GM11168 (cell line): Measurements from ENCODE around the gene DUSP22.

Source experiments
- in situ Hi-C: fragments of 300-500 bp; cut with MboI; formaldehyde crosslinking; loops from one replicate; pipeline ENCODE4 v1.12.0; 2022; ENCODE audit warnings: low sequenced_read_pairs; ENCODE audit not compliant: unreplicated experiment

Gene DUSP22

DNA sequence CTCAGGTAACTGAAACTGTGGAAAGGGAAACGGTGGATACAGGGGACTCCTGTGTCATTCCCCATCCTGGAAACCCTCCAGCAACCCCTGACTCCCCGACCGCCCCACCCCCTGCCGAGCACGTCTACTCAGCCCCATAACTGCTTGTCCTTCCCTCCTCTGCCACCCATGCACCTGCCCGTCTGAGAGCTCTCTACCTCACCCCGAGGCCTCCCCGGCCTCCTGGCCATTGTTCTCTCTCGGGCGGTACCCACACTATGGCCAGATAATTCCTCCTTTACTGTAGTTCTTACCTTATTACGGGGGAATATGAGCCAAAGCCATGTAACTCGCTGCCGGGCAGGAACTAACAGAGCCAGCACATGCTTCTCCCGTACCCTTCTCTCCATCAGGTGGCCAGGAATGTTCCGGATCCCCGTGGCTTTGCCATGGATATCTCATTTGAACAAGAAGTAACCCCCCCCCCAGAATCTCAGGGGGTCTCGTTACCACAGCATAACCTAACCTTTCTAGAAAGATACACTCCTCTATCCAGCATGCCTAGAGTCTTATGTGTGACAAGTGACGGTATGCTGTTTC, 94.5 kb downstream of the DUSP22 start:
- in situ Hi-C loops = no loop called here

DNA sequence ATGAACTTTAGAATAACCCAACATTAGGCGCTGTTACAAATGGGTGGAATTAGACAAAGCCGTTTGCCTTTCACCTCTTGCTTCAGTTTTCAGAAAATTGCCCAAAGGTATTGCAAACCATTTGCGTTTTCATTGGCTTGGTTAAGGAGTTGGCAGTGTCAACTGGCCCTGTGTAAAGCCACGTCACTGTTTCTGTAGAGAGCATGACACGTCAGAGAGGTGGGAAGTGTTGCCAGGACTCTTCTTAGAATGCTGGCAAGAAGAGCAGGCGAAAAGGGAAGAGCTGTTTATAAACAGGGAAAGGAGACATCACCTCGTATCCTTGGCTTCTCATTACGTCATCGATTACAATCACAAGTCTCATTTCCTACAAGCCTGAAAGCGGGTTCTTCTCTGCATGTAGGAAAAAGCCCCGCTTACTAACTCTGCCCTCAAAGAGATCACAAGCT, 95.0 kb downstream of the DUSP22 start:
- in situ Hi-C loops = no loop called here

DNA sequence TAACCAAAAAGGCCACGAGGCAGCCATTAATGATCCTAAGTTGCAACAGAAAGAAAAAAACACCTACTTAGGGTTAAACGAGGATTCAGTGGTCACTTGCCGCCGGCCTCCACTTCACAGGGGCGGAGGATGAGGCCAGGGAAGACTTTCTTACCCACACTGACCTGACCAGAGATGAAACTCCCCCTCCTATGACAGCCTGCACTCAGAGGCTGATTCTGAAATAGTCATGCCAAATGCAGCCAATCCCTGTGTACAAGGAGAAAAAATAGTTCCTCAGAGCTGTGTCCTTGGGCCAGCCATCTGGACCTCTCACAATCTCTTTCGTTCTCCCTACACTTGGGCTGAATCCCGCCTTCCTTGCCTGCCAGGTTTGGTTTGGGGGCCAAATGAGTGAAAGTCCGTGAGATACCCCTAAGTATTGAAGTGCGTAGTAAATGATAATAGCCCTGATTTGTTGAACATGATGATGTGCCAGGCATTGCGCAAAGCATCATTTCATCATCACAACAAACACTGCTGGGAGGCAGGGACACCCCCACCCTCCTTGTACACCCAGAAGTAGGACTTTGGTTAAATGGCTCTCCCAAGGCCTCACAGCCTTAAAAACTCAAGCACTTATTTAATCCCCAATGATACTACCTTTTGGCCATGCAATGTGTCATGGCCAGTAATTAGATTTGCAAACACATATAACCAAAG, 96.1 kb downstream of the DUSP22 start:
- in situ Hi-C loops = no loop called here

DNA sequence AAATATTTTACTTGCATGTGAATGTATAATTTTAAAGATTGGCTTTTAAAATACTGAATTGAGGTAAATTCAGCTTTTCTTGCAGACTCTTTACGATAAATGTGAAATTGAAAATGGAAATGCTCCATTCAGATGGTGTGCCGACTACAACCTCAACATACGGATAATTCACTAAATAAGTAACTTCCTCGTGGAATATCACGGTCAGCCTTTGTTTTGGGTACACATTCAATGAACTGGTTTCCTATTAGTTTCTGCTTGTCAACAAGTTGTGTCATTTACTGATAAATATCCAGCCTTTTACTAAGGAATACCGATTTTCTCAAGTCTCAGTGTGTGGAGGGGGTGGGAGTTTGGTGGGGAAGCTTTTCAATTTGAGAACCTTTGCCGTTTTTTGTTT, 96.9 kb downstream of the DUSP22 start:
- in situ Hi-C loops = no loop called here

DNA sequence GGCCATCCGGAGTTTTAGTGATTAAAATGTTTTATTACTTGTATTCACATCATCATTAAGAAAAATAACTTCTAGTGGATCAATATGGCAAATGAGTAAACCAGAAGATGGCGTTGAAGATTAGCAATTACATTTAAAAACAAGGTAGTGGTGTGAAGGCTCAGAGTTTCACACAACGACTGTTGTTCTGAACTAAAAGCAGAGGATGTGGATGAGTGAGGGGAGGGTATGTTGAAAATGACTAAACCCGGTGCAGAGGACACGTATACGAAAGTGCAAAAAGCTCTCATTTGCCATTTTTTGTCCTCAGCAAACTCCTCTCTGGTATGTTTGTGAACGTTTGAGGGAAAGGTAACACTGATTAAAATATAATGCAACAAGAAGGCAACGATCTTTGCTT, 97.3 kb downstream of the DUSP22 start:
- in situ Hi-C loops = loop anchor here (10.0 kb wide), 1 partner anchor 165 kb away; no protein-coding TSS in a partner anchor

DNA sequence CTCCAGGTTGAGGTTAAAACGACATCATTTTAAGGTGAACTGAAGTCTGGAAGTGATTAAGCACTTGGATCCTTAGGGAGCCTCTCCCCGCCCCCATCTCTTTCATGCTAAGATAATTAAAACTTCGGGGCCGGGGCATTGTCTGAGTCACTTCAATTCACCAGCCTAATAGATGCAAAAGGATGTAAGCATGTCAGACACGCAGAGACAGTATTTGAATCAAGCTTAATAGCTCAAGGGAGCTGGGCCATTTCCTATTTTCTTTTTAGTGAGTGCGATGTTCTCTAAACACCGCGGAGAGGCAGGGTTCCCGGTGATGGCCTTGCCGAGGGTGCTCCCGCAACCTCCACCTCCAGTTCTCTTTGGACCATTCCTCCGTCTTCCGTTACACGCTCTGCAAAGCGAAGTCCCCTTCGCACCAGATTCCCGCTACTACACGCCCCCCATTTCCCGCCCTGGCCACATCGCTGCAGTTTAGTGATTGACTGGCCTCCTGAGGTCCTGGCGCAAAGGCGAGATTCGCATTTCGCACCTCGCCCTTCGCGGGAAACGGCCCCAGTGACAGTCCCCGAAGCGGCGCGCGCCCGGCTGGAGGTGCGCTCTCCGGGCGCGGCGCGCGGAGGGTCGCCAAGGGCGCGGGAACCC, 98.7 kb downstream of the DUSP22 start:
- in situ Hi-C loops = loop anchor here (10.0 kb wide), 1 partner anchor 166 kb away; no protein-coding TSS in a partner anchor

DNA sequence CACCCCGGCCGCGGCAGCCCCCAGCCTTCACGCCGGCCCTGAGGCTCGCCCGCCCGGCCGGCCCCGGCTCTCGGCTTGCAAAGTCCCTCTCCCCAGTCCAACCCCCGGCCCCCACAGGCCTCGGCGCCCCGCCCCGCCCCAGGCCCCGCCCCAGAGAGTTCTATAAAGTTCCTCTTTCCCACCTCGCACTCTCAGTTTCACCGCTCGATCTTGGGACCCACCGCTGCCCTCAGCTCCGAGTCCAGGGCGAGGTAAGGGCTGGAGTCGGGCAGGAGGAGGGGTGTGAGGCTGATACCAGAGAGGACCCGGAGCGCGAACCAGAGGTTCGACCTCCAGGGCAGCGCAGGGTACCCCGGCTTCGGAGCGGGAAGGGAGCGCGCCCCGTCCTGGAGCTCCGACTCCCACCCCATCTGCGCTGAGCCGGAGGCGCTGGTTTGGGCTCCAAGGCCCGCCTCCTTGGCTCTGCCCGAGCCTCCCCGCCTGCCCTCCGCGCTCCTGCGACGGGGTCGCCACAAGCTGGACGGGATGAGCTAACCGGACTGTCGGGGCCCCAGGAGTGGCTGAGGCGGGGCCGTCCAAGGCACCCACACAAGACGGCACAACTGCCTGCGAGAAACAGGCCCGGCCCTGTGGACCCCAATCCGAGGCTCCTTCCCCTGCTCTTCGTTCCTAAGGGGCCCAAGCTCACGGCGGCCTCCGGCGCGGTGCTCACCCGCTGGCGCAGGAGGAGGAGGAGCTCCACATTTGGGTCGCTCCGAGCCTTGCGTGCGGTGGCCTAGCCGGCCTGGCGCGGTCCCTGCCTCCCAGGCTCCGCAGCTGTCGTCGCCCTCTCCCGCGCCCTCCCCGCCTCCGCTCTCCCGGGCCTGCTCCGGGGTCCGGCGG, 99.5 kb downstream of the DUSP22 start, which contains the start of gene IRF4:
Gene IRF4, plus strand, starts transcription at position 194 of the 882 bp plus-strand sequence. CDS start 1,401 bp downstream, outside the sequence.
- in situ Hi-C loops = loop anchor here (10.0 kb wide), 1 partner anchor 167 kb away; no protein-coding TSS in a partner anchor

DNA sequence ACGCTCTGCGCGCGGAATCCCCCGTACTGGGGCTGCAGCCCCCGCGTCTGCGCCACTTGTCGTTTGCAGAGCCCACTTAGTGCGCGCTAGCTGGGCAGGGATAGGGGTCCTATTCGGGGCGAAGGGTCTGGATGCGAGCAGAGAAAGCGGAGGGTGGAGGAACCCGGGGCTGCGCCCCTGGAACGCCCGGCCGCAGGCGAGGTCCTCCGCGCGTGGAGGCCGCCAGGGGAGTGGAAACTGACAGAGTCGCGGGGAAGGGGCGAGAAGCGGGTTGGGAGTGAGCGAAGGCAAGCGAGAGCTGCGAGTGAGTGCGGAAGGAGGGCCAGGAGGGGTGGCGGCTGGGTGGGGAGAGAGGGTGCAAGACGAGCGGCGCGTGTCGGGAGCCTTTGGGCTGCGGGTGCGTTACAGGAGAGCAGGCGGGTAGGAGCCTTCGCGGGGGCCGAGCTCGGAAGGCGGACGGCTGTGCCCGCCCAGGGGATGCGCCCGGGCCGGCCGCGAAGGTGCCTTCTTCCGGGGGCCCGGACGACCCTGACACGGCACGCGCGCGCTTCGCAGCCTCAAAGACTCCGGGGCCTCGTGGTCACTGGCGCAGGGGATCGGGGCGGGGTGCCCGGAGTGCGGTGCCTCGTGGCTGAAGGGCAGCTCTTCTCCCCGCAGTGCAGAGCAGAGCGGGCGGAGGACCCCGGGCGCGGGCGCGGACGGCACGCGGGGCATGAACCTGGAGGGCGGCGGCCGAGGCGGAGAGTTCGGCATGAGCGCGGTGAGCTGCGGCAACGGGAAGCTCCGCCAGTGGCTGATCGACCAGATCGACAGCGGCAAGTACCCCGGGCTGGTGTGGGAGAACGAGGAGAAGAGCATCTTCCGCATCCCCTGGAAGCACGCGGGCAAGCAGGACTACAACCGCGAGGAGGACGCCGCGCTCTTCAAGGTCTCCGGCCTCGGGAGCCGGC, 100.4 kb downstream of the DUSP22 start:
- in situ Hi-C loops = loop anchor here (10.0 kb wide), 1 partner anchor 168 kb away; no protein-coding TSS in a partner anchor

DNA sequence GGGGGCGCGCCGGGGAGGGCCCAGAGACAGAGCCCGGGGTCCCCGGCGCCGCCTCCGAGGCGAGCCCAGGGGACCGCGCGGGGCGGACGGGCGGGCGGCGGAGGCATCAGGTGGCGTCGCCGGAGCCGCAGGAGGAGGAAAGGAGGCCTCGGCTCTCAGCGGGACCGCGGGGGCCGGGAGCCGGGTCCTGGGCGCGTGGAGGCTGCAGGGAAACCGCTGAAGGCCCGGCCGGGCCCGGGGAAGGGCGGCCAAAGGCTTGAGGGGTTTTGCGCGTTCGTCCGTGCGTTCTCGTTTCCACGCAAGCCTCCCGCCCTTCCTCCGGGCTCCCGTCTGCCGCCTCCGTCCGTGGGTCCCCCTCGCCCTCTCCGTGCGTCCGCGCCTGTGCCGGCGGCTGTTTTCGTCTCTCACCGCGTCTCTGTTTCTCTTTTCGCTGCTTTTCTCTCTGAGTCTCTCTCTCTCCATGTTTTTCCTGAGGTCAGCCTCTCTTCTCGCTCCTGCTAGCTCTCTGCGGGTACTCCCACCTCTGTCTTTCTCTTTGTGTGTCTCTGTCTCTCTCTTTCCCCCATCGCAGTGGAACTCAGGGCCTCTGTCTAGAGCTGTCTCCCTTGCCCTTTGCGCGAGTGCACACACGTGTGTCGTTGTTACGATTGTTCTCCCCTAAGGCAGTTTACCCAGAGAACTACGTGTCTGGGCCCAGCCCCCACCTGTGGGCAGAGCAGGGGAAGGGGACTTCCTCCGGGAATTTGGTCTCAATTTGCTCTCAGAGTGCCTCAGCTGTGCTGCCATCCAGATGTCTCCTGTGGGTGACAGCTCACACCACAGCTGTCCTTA, 101.3 kb downstream of the DUSP22 start:
- in situ Hi-C loops = loop anchor here (10.0 kb wide), 1 partner anchor 169 kb away; no protein-coding TSS in a partner anchor

DNA sequence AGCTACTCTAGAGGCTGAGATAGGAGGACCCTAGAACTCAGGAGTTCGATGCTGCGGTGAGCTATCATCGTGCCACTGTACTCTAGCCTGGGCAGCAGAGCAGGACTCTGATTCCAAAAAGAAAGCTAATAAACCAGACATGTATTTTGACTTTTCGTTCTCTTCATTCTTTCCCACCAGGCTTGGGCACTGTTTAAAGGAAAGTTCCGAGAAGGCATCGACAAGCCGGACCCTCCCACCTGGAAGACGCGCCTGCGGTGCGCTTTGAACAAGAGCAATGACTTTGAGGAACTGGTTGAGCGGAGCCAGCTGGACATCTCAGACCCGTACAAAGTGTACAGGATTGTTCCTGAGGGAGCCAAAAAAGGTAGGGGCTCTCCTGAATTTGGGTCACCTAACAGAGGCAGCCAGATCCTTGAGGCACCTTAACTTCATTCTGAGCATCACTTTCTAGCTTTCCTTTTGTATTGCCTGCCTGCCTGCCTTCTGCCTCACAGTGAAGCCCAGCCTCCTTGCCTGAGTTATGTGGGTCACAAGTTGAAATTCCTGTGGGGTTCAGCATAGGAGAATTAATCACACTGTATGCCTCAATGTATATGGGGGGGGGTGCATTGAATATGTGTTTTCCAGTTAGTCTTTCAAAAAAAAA, 102.5 kb downstream of the DUSP22 start:
- in situ Hi-C loops = loop anchor here (10.0 kb wide), 1 partner anchor 170 kb away; no protein-coding TSS in a partner anchor

DNA sequence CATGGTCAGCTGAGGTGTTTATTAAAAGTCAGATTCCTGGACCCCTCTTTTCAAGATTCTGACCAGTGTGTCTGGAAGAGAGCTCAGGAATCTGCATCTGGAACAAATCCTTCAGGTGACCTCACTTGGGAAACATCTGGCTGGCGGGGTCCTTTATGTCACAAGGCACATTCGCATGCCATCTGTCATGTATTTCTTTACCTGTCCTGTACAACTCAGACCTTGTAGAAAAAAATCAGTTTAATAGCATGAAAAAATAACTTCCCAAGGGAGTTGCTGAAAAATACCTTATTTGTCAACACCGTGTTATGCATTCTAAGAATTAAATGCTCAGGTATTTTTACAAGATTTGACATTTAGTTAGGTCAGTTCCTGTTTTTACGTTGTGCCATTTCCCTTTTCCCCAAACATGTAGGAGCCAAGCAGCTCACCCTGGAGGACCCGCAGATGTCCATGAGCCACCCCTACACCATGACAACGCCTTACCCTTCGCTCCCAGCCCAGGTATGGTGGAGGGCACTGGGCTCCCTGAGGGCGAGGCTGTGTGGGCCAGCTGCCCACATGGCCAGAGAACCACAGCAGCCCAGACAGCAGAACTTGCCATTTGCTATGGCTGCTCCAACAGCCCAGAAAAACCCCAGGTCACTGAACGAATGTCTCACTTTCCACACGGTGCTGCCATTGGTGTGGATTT, 103.3 kb downstream of the DUSP22 start:
- in situ Hi-C loops = loop anchor here (10.0 kb wide), 1 partner anchor 171 kb away; no protein-coding TSS in a partner anchor

DNA sequence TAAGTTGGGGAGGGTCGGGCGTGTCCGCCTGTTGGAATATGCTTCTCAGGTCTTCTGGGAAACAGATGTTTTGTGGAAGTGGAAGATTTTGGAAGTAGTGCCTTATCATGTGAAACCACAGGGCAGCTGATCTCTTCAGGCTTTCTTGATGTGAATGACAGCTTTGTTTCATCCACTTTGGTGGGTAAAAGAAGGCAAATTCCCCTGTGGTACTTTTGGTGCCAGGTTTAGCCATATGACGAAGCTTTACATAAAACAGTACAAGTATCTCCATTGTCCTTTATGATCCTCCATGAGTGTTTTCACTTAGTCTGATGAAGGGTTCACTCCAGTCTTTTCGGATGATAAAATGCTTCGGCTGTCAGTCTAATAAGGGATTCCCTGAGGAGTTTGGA, 103.8 kb downstream of the DUSP22 start:
- in situ Hi-C loops = loop anchor here (10.0 kb wide), 1 partner anchor 171 kb away; no protein-coding TSS in a partner anchor

DNA sequence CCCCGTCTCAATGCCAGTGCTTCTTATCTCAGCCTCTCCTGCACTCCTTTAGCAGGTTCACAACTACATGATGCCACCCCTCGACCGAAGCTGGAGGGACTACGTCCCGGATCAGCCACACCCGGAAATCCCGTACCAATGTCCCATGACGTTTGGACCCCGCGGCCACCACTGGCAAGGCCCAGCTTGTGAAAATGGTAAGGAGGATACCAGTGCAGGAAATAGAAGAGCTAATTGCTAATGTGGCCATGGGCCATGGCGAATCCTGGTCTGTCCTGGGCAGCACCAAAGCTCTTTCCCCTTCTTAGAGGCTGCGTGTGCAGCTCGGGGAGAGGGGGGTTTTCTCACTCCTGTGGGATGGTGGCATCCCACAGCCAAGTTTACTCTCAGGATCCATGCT, 104.8 kb downstream of the DUSP22 start:
- in situ Hi-C loops = loop anchor here (10.0 kb wide), 1 partner anchor 172 kb away; no protein-coding TSS in a partner anchor

DNA sequence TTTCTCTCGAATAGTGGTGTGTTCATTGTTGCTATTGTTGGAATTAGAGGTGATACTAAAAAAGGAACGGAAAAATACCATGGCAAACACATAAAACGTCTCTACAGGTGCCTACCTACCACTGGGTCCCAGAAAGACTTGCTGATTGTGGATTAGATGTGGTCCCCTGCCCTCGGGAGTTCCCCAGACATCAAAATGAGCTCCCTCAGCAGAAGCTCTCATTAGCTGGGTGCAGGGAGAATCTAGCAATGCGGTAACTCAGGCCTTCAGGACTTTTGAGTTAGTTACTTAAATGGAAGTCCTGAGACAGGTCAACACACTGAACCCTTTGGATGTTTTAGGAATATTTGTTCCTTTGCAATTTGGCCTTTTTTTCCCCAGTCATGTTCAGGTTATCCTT, 105.3 kb downstream of the DUSP22 start:
- in situ Hi-C loops = loop anchor here (10.0 kb wide), 1 partner anchor 173 kb away; no protein-coding TSS in a partner anchor

DNA sequence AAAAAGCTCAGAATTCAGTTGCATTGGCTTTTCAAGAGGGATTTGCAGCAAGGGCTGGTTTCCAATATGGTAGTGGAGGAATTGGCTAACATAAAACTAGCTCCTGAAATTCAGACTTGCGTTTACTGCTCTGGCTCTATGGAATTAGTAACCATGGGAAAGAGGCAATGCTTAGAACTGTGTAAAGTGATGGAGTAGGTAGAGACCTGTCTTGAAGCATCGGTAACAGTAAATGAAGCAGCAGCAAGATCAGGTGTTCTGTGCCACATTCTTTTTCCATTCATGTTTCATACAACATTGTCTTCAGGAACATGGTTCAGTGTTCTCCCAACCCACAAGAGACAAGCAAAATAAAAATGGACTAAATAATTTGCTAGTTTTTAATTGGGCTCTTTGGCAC, 105.8 kb downstream of the DUSP22 start:
- in situ Hi-C loops = loop anchor here (10.0 kb wide), 1 partner anchor 173 kb away; no protein-coding TSS in a partner anchor

DNA sequence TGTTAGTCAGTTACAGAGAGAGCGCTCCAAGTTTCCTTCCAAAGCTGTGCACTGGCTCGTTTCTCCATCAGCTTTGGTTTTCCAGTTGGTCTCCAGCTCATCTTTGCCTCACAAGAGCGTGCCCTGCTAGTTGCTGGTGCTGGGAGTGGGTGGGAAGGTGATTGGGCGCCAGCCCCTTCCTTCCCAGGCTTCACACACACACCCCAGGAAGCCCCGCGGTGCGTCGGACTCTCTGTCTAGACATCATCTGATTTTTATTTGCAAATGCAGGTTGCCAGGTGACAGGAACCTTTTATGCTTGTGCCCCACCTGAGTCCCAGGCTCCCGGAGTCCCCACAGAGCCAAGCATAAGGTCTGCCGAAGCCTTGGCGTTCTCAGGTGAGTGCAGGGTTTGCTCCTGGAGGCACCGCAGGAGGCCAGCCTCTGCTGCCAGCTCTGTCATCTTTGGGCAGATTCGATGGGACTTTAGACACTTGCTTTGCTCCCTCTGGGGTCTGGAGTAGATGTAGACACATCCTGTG, 106.3 kb downstream of the DUSP22 start:
- in situ Hi-C loops = loop anchor here (10.0 kb wide), 1 partner anchor 174 kb away; no protein-coding TSS in a partner anchor
